CD4-positive, alpha-beta T cell (primary cell): ENCODE data around the gene CHD9. TPM values are rescaled to one million over a fixed set of nuclear protein-coding genes. Genes with fewer than 3 reads are reported as not detected.

Experiments used
- ATAC-seq: fragments of 200-7000 bp; cut with Tn5 transposase; one replicate; pipeline ENCODE4 v1.10.0; 2022; ENCODE audit warnings: mild to moderate bottlenecking; ENCODE audit not compliant: poor library complexity
- CTCF ChIA-PET: fragments of 350-600 bp; sonication (Branson Sonifier 250); formaldehyde crosslinking; loops from one replicate; lab custom pipeline; 2021; ENCODE audit warnings: antibody characterized with exemption, inconsistent platforms; lab: Charles Lee
- POLR2A ChIA-PET: fragments of 350-600 bp; sonication (Branson Sonifier 250); formaldehyde crosslinking; loops from one replicate; lab custom pipeline; 2021; ENCODE audit warnings: antibody characterized with exemption, inconsistent platforms; lab: Charles Lee
- DNase-seq, 14 experiments: peaks; one replicate each; pipeline ENCODE4 v3.0.0-alpha.2; 2013 to 2020; ENCODE audit warnings: mixed read lengths in 2 of 14
- H3K27ac ChIP-seq, 2 donors: one replicate each; pipeline versions ENCODE4 v1.5.1 to v1.7.0; 2013; ENCODE audit warnings: low read length in 2 of 2, low read depth in 1 of 2, mild to moderate bottlenecking in 1 of 2
- H3K27me3 ChIP-seq, 2 experiments: 1 replicate in 1 of 2; 2 replicates in 1 of 2; pipeline versions ENCODE4 v1.6.1 to v1.7.0; 2013; ENCODE audit warnings: low read length in 2 of 2, control low read depth in 1 of 2, mild to moderate bottlenecking in 1 of 2, moderate library complexity in 1 of 2; ENCODE audit not compliant: insufficient read depth in 2 of 2, control insufficient read depth in 1 of 2
- H3K36me3 ChIP-seq: one replicate; pipeline ENCODE4 v1.6.1; 2013; ENCODE audit warnings: low read length, control low read depth; ENCODE audit not compliant: insufficient read depth
- H3K4me1 ChIP-seq: one replicate; pipeline ENCODE4 v1.6.1; 2013; ENCODE audit warnings: low read length, control low read depth; ENCODE audit not compliant: insufficient read depth
- H3K4me3 ChIP-seq: one replicate; pipeline ENCODE4 v1.5.1; 2013; ENCODE audit warnings: mild to moderate bottlenecking, low read length, moderate library complexity
- H3K9me3 ChIP-seq, 2 experiments: 1 replicate in 1 of 2; 2 replicates in 1 of 2; pipeline versions ENCODE4 v1.6.1 to v1.7.0; 2013; ENCODE audit warnings: low read length in 2 of 2, mild to moderate bottlenecking in 2 of 2, control low read depth in 1 of 2, moderate library complexity in 1 of 2; ENCODE audit not compliant: control insufficient read depth in 1 of 2, insufficient read depth in 1 of 2
- H3K27ac Mint-ChIP-seq: one replicate; pipeline ENCODE4 v1.8.0; 2020; ENCODE audit warnings: mixed read lengths
- H3K27me3 Mint-ChIP-seq: one replicate; pipeline ENCODE4 v1.8.0; 2021; ENCODE audit warnings: mixed read lengths
- H3K36me3 Mint-ChIP-seq: one replicate; pipeline ENCODE4 v1.8.0; 2021; ENCODE audit warnings: low read depth, mixed read lengths
- H3K4me1 Mint-ChIP-seq: one replicate; pipeline ENCODE4 v1.8.0; 2021; ENCODE audit warnings: low read depth, mixed read lengths
- H3K4me3 Mint-ChIP-seq: one replicate; pipeline ENCODE4 v1.8.0; 2020; ENCODE audit warnings: mild to moderate bottlenecking, mixed read lengths
- H3K9me3 Mint-ChIP-seq: one replicate; pipeline ENCODE4 v1.8.0; 2020; ENCODE audit warnings: mixed read lengths
- intact Hi-C, 2 experiments: fragments of 100-400 bp; cut with DNase I in 1 of 2; cut with micrococcal nuclease in 1 of 2; formaldehyde crosslinking; loops; one replicate each; pipeline versions ENCODE4 v1.15.1 to v1.9.0; 2023 to 2025; cut with DNase I, micrococcal nuclease
- total RNA-seq, 174 experiments: library from RNA in 2 of 174; stranded (reverse) in 2 of 174; gene quantifications; one replicate each; pipeline ENCODE4 v1.2.3 and lab custom pipeline; 2021 to 2026
- TF ChIP-seq, protein P1 (sequence below): fragments of 200-600 bp; IDR thresholded peaks from one replicate; pipeline ENCODE4 v1.8.0; 2022; ENCODE audit warnings: antibody characterized with exemption, mild to moderate bottlenecking

Gene CHD9
- total RNA-seq, 2 experiments from 2014 or later = 28.2 to 28.8 TPM

DNA sequence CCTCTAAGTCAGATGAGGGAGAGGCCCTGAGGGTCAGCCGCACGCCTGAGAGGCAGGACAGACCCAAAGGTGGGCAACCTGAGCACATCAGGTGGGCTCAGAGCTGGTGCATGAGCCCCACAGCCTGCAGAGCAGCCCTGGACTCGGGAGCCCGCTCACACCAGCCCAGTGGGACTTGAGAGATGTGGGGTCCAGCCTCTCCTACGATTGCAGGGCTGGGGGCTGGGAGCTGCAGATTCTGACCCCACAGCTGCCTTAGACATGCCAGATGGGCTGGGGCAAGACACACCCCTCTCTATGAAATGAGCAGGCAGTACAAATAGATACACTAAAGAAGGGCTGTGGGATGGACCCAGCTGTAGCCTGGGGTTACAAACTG, 302.4 kb downstream of the CHD9 start:
- Mint-ChIP-seq H3K27me3 (peaks cover 9% of the 10 kb centered on the region), H3K9me3 (no peaks in the 10 kb centered on the region), H3K4me1 (no peaks in the 10 kb centered on the region), H3K36me3 (no peaks in the 10 kb centered on the region), H3K4me3 (no peak overlapping the region), H3K27ac (no peak overlapping the region)
- DNase-seq = no peak
- no peaks in the 10 kb centered on the region for H3K36me3 ChIP-seq
- H3K9me3 ChIP-seq = no peaks in the 10 kb centered on the region
- ATAC-seq = no peak
- intact Hi-C loops = no loop called here
- H3K27ac ChIP-seq = no peak overlapping the region
- ChIA-PET POLR2A (no interaction called here), CTCF (no interaction called here)
- H3K4me3 ChIP-seq = no peak overlapping the region
- H3K4me1 ChIP-seq = no peaks in the 10 kb centered on the region
- no peaks in the 10 kb centered on the region for H3K27me3 ChIP-seq
- TF ChIP-seq, protein P1, sequence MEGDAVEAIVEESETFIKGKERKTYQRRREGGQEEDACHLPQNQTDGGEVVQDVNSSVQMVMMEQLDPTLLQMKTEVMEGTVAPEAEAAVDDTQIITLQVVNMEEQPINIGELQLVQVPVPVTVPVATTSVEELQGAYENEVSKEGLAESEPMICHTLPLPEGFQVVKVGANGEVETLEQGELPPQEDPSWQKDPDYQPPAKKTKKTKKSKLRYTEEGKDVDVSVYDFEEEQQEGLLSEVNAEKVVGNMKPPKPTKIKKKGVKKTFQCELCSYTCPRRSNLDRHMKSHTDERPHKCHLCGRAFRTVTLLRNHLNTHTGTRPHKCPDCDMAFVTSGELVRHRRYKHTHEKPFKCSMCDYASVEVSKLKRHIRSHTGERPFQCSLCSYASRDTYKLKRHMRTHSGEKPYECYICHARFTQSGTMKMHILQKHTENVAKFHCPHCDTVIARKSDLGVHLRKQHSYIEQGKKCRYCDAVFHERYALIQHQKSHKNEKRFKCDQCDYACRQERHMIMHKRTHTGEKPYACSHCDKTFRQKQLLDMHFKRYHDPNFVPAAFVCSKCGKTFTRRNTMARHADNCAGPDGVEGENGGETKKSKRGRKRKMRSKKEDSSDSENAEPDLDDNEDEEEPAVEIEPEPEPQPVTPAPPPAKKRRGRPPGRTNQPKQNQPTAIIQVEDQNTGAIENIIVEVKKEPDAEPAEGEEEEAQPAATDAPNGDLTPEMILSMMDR = no peak

DNA sequence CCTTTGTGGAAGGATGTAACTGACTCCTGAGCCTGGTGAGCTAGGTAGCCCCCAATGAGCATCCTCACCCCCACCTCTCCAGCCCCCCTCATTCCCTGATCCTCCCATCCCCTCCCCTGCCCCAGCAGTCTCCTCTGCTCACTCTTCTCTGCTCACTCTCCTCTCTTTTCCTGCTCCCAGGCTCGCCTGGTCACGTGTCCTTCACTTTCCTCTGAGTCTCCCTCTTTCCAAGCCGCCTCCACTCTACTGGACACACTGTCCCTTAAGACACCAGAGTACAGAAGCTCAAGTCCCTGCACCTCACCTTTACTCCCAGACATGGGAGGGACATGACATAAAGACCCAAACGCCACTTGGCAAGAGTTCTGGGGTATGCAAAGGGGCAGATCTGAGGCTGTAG, 303.2 kb downstream of the CHD9 start:
- Mint-ChIP-seq H3K4me1 (no peaks in the 10 kb centered on the region), H3K4me3 (no peak overlapping the region), H3K27me3 (peaks cover 9% of the 10 kb centered on the region), H3K36me3 (no peaks in the 10 kb centered on the region), H3K27ac (no peak overlapping the region), H3K9me3 (no peaks in the 10 kb centered on the region)
- no peak for DNase-seq
- H3K27ac ChIP-seq = no peak overlapping the region
- no peak for ATAC-seq
- POLR2A ChIA-PET = no interaction called here
- no peaks in the 10 kb centered on the region for H3K27me3 ChIP-seq
- TF ChIP-seq, protein P1 = no peak
- CTCF ChIA-PET = no interaction called here
- no peaks in the 10 kb centered on the region for H3K4me1 ChIP-seq
- intact Hi-C loops = no loop called here
- no peaks in the 10 kb centered on the region for H3K9me3 ChIP-seq
- no peak overlapping the region for H3K4me3 ChIP-seq
- no peaks in the 10 kb centered on the region for H3K36me3 ChIP-seq

DNA sequence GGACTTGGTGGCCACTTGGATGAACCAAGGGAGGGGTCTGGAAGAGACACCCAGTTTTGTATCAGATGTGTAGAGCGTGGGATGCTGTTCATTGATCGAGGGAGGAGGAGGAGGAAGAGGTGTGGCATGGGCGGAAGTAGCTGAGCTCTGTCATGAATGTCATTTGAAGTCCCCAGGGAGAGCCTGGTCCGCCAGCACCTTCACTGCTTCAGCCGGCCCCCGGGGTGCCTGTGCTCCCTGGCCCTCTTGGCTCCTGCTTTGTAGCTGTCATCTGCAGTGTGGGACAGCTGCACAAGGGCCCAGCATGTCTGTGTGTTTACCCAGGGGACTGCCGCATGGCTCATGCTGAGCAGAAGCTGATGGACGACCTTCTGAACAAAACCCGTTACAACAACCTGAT, 304.1 kb downstream of the CHD9 start:
- H3K27ac ChIP-seq = no peak overlapping the region
- CTCF ChIA-PET = no interaction called here
- no peaks in the 10 kb centered on the region for H3K36me3 Mint-ChIP-seq

More for the DNA sequence above, 304.1 kb downstream of the CHD9 start:
- Histone ChIP-seq H3K36me3 (no peaks in the 10 kb centered on the region), H3K27me3 (no peaks in the 10 kb centered on the region), H3K4me1 (no peaks in the 10 kb centered on the region), H3K4me3 (no peak overlapping the region), H3K9me3 (no peaks in the 10 kb centered on the region)
- Mint-ChIP-seq H3K4me3 (no peak overlapping the region), H3K9me3 (no peaks in the 10 kb centered on the region), H3K4me1 (no peaks in the 10 kb centered on the region), H3K27ac (no peak overlapping the region), H3K27me3 (peaks cover 9% of the 10 kb centered on the region)
- intact Hi-C loops = no loop called here
- TF ChIP-seq, protein P1 = no peak
- no peak for ATAC-seq
- no peak for DNase-seq
- POLR2A ChIA-PET = no interaction called here
